ENCODE results near the gene TECTB. TPM values are rescaled to one million over a fixed set of nuclear protein-coding genes. Genes with fewer than 3 reads are reported as not detected.

Gene TECTB
- total RNA-seq, 4 donors from 2014 or later = not detected

- intact Hi-C loops (cut with DNase I; ENCODE audit: low total_unique reads) = no loop called here
- no peak for TF ChIP-seq CTCF (IDR thresholded peaks at IDR 0.05)
- no peak for TF ChIP-seq POLR2A (IDR thresholded peaks at IDR 0.05)
- H3K4me3 ChIP-seq (ENCODE audit: low read depth, poor library complexity, severe bottlenecking) = no peak overlapping the region
- DNase-seq (ENCODE audit: low spot score in 2 of 2) = no peak
- 85 to 95% methylated on average over 2 of the region's 2 CpGs for WGBS, 2 donors
Observed at GRCh38 chr10:112290054-112290373, 6.8 kb downstream of the TECTB start.

GRCh38 chr10:112294169-112294568 lies 11.0 kb downstream of the TECTB start:
- intact Hi-C loops (cut with DNase I; ENCODE audit: low total_unique reads) = no loop called here
- H3K4me3 ChIP-seq (ENCODE audit: low read depth, poor library complexity, severe bottlenecking) = no peak overlapping the region
- TF ChIP-seq CTCF (IDR thresholded peaks at IDR 0.05) (no peak), POLR2A (IDR thresholded peaks at IDR 0.05) (no peak)
- 90 to 93% methylated on average over 5 of the region's 5 CpGs for WGBS, 2 donors
- no peak for DNase-seq (ENCODE audit: low spot score in 2 of 2)

GRCh38 chr10:112295853-112296830 lies 12.9 kb downstream of the TECTB start:
- intact Hi-C loops (cut with DNase I; ENCODE audit: low total_unique reads) = no loop called here
- no peak for DNase-seq (ENCODE audit: low spot score in 2 of 2)
- WGBS, 2 donors = 57 to 60% methylated on average over 8 of the region's 8 CpGs
- H3K4me3 ChIP-seq (ENCODE audit: low read depth, poor library complexity, severe bottlenecking) = no peak overlapping the region
- TF ChIP-seq CTCF (IDR thresholded peaks at IDR 0.05) (no peak), POLR2A (IDR thresholded peaks at IDR 0.05) (no peak)

GRCh38 chr10:112296908-112297331 lies 13.7 kb downstream of the TECTB start:
- H3K4me3 ChIP-seq (ENCODE audit: low read depth, poor library complexity, severe bottlenecking) = no peak overlapping the region
- intact Hi-C loops (cut with DNase I; ENCODE audit: low total_unique reads) = no loop called here
- TF ChIP-seq POLR2A (IDR thresholded peaks at IDR 0.05) (no peak), CTCF (IDR thresholded peaks at IDR 0.05) (no peak)
- no peak for DNase-seq (ENCODE audit: low spot score in 2 of 2)
- 70 to 72% methylated on average over 9 of the region's 9 CpGs for WGBS, 2 donors

- intact Hi-C loops (cut with DNase I; ENCODE audit: low total_unique reads) = no loop called here
- no peak for DNase-seq (ENCODE audit: low spot score in 2 of 2)
- 55 to 67% methylated on average over 6 of the region's 6 CpGs for WGBS, 2 donors
Observed at GRCh38 chr10:112298581-112298980, 15.4 kb downstream of the TECTB start.

More at GRCh38 chr10:112298581-112298980, 15.4 kb downstream of the TECTB start:
- TF ChIP-seq POLR2A (IDR thresholded peaks at IDR 0.05) (no peak), CTCF (IDR thresholded peaks at IDR 0.05) (no peak)
- no peak overlapping the region for H3K4me3 ChIP-seq (ENCODE audit: low read depth, poor library complexity, severe bottlenecking)
